Raji (cell line): ENCODE results near the gene CHCHD6.

Source experiments
- POLR2A ChIP-seq: IDR thresholded peaks from 2 replicates; pipeline ENCODE4 v1.6.1; 2011; ENCODE audit warnings: low read depth, low read length, control low read depth; ENCODE audit not compliant: insufficient read depth

The CHCHD6 gene

DNA sequence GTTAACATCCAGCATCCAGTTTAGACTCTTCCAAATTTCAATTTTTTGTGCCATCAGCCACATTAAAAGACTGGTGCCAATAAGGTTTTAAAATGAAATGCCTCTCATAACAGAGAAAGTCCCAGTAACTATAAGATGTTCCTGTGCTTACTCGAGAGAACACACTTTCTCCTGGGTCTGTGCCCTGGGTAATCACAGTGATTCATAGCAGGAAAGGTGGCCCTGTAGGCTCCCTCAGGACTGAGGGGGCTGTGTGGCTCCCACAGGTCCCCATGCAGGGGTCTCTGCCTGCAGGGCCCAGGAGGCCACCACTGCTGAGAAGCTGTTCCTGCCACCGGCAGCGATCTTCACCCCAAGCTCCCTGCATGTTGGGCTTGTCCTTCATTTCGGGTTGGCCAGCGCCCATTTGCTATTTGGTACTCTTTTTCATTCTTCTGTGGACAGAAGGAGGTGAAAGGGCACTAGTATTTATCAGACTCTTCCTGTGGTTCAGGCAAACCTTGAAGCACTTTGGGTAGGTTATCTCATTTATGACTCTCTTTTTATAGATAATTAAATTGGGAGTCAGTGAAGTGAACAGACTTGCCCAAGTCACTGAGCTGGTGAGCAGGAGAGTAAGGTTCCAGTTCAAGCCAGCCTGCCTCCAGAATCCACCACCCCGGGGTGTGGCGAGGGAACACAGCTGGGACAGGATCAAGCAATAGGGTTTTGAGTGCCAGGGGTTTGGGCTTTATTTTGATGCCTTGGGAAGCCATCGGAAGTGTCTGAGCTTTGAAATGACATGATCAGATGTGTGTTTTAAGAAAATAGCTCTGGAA is 234.7 kb downstream of the CHCHD6 start:
- no peak for TF ChIP-seq POLR2A

DNA sequence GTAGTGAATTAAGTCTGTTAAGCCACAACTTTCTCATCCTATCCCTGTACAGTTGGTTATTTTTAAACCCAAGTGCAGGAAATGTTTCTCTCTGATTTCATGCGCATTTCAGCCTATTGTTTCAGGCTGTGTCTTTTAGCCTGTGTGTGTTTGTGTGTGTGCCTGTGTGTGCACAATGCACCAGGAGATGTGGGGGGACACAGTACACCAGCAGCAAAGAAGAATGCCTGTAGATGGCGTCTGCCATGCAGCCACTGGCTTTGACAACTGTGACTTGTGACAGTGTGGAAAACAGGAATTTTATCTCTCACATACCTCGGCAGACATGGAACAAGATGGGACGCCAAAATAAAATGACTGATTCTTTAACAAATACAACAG is 235.3 kb downstream of the CHCHD6 start:
- TF ChIP-seq POLR2A = no peak

DNA sequence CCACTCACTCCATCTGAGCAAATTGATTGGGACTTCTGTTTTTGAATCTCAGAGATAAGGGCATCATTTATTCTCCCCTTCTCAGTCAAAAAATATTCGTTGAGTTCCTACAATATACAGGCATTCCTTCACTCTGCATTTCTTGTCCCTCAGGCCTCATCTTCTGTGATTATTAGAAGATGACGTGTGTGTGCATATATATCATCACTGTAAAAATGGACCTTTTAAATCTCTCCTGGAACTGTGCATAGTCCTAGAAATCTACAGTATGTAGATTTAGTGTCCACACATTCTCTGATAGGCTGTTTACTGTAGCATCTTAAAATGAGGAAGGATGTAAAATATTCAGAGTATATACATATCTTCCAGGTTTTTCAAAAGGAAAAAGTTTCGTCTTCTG is 235.7 kb downstream of the CHCHD6 start:
- no peak for TF ChIP-seq POLR2A

GRCh38 chr3:126941721-126942270 is 237.8 kb downstream of the CHCHD6 start:
- TF ChIP-seq POLR2A = no peak

- TF ChIP-seq POLR2A = no peak
Measured at GRCh38 chr3:126944089-126944965, 240.3 kb downstream of the CHCHD6 start.

- TF ChIP-seq POLR2A = no peak
Measured at GRCh38 chr3:126945171-126945721, 241.2 kb downstream of the CHCHD6 start.

- TF ChIP-seq POLR2A = no peak
Measured at GRCh38 chr3:126945891-126946290, 241.9 kb downstream of the CHCHD6 start.

DNA sequence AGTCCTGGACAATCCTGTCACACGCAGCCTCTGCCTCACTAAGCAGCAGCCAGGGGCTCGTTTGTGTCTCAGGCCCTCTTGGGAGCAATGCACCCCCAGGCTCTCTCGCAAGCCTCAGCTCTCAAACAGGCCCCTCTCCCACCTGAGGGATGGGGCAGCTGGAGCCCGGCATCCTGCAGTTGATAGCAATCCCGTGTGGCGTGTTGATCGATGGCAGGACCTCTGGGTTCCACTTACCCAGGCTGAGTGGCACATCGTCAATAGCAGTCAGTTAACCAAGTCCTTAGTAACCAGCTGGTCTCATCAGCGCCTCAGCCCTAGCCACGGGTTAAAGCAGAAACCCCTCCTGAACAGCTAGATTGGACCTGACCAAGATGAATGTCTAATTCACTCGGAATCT is 242.4 kb downstream of the CHCHD6 start:
- no peak for TF ChIP-seq POLR2A

DNA sequence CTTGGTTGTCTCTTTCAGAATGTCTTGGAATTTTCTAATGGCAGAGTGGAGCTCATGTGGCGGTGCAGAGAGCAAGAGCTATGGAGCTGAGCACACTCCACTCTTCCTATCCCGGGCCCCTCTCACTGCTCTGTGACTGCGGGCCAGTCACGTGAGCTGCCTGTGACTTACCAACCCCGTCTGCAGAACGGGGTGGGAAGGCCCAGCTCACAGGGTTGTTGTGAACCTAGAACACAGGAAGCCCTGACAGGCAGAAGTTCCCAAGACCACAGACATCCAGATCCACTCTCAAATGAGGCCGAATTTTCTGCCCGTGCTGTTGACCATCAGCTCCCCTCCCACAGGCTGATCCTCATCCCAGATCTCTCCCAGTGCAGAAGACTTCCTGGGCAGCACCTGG is 243.4 kb downstream of the CHCHD6 start:
- no peak for TF ChIP-seq POLR2A

- no peak for TF ChIP-seq POLR2A
Measured at GRCh38 chr3:126948980-126949535, 245.0 kb downstream of the CHCHD6 start.

DNA sequence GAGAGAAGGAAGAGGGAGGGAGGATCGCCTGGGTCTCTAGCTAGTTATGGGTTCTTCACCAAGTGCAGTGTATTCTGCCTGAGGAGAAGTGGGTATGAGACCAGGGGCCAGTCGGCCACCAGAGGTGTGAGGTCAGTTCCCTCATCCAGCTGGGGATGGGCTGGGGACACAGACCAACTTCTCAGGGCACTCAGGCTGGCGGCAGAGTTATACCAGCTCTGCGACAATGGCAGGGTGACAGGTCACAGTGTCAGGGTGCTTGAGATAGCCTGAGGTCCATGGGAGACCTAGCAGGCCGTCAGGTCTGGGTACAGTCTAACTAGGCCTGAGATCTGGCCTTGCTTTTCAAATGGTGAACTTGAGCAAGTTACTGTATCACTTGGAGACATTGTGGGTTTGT is 247.5 kb downstream of the CHCHD6 start:
- no peak for TF ChIP-seq POLR2A

- TF ChIP-seq POLR2A = no peak
Measured at GRCh38 chr3:126952261-126952982, 248.4 kb downstream of the CHCHD6 start.

- no peak for TF ChIP-seq POLR2A
Measured at GRCh38 chr3:126952983-126953660, 249.1 kb downstream of the CHCHD6 start.
